Bronchial epithelial cell (primary cell): ENCODE measurements around the gene CTU1. TPM values are rescaled to one million over a fixed set of nuclear protein-coding genes. Genes with fewer than 3 reads are reported as not detected.

ENCODE experiments used
- DNase-seq: peaks from one replicate; pipeline ENCODE4 v3.0.0-alpha.2; 2010; ENCODE audit warnings: low read depth
- FAIRE-seq: peaks from 2 replicates; lab custom pipeline; 2011; peaks lifted over from hg19 to GRCh38; lab: Jason Lieb, UNC
- H3K27me3 ChIP-seq: 2 replicates; pipeline ENCODE4 v1.5.1; 2011; ENCODE audit warnings: low read length; ENCODE audit not compliant: control insufficient read depth, insufficient read depth
- H3K36me3 ChIP-seq: 2 replicates; pipeline ENCODE4 v1.5.1; 2011; ENCODE audit warnings: low read length; ENCODE audit not compliant: control insufficient read depth, insufficient read depth
- H3K4me3 ChIP-seq: 2 replicates; pipeline ENCODE4 v1.5.1; 2011; ENCODE audit warnings: mild to moderate bottlenecking, low read depth, low read length, control low read depth
- CTCF ChIP-seq: IDR thresholded peaks from 2 replicates; pipeline ENCODE4 v1.5.1; 2011; ENCODE audit warnings: mild to moderate bottlenecking, moderate library complexity, low read length, control low read depth, inconsistent platforms; ENCODE audit not compliant: insufficient read depth, severe bottlenecking
- total RNA-seq: library from RNA; depleted of rRNA; stranded (reverse); fragments of >200 nt; gene quantifications from 2 replicates; pipeline ENCODE4 v1.2.1, GENCODE V29; 2014

Gene CTU1
- total RNA-seq, 1 donor from 2014 or later: 7.6 TPM

DNA sequence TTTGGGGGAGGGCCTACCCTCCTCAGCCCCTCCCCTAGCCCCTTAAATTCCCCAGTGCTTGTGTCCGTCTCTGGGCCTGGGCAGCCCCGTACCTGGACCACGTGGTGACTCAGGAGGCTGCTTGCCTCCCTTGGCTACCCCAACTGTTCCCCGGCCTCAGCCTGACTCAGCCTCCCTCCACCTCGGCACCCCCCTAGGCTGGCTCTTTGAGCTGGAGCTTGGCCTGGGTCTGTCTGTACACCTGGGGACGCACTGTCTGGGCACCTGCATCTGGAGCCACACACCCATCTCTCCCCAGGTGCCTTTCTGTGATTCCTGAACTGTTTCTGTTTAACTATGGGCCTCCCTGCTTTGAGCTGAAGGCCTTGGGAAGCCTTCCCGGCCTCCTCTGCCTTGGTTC is 23.7 kb downstream of the CTU1 start:
- H3K27me3 ChIP-seq: peaks cover 2% of the 10 kb centered on the region
- H3K4me3 ChIP-seq: no peak overlapping the region
- no peak for TF ChIP-seq CTCF
- FAIRE-seq: no peak
- no peak for DNase-seq
- H3K36me3 ChIP-seq: no peaks in the 10 kb centered on the region

DNA sequence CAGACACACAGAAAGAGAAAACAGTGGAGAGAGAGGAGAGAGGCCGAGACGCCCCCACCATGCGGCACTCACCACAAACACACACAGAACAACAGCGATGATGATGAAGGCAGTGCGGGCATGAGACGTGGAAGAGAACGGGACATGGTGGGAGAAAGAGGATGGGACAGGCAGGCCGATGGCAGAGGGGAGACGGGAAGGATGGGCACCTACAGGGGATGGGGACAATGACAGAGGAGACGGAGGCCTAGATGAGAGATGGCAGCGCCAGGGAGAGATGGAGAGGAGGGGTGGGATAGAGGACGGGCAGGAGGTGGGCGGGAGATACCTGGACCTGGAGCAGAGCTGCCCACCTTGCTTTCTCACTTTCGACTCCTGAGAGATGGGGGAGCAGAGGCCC is 24.4 kb downstream of the CTU1 start:
- no peak overlapping the region for H3K4me3 ChIP-seq
- no peak for TF ChIP-seq CTCF
- DNase-seq (no peak), FAIRE-seq (no peak)
- no peaks in the 10 kb centered on the region for H3K27me3 ChIP-seq
- H3K36me3 ChIP-seq: no peaks in the 10 kb centered on the region

DNA sequence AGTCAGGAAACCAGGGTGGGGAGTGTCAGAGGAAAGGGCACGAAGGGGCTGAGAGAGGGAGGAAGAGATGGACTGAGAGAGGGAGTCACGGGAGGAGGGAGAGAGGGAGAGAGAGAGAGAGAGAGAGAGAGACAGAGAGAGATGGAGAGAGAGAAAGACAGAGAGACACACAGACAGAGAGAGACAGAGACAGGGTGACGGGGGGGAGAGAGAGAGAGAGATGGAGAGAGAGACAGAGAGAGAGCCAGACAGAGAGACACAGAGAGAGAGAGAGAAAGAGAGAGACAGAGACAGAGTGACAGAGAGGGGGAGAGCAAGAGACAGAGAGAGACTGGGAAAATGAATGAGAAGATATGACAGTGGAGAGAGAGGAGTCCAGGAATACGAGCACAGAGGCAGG is 25.0 kb downstream of the CTU1 start:
- no peak for FAIRE-seq
- TF ChIP-seq CTCF: no peak
- Histone ChIP-seq H3K36me3 (no peaks in the 10 kb centered on the region), H3K27me3 (no peaks in the 10 kb centered on the region), H3K4me3 (no peak overlapping the region)
- no peak for DNase-seq

- Histone ChIP-seq H3K27me3 (no peaks in the 10 kb centered on the region), H3K36me3 (no peaks in the 10 kb centered on the region), H3K4me3 (no peak within 1 kb of the TSS)
- no peak for TF ChIP-seq CTCF
- no peak for DNase-seq
- FAIRE-seq: no peak
Observed at GRCh38 chr19:51082611-51083010, 25.6 kb downstream of the CTU1 start, which contains the start of gene KLK14. KLK14 (minus strand) TSS chr19:51082887; CDS start chr19:51082614, 273 bp downstream.

- FAIRE-seq (no peak), DNase-seq (no peak)
- H3K36me3 ChIP-seq: no peaks in the 10 kb centered on the region
- H3K27me3 ChIP-seq: no peaks in the 10 kb centered on the region
- TF ChIP-seq CTCF: no peak
- no peak overlapping the region for H3K4me3 ChIP-seq
Observed at GRCh38 chr19:51081476-51081875, 26.7 kb downstream of the CTU1 start.

GRCh38 chr19:51079481-51080110 is 28.6 kb downstream of the CTU1 start:
- peak; percentile 37 for DNase-seq
- TF ChIP-seq CTCF: no peak
- Histone ChIP-seq H3K36me3 (no peaks in the 10 kb centered on the region), H3K27me3 (no peaks in the 10 kb centered on the region), H3K4me3 (no peak overlapping the region)
- no peak for FAIRE-seq
